Activated CD8-positive, alpha-beta memory T cell treated with anti-CD3 and anti-CD28 coated beads, Interleukin-2, amount 50 U/mL, for 48 hours (primary cell): Measurements from ENCODE around the gene CSNK1D.
A peak's percentile ranks its signal among the peaks of the same experiment; 100 is the strongest.

Source experiments
- DNase-seq: peaks from one replicate; pipeline ENCODE4 v3.0.0-alpha.2; 2020

Gene CSNK1D

GRCh38 chr17:82249896-82250581, 23.5 kb downstream of the CSNK1D start:
- no peak for DNase-seq

GRCh38 chr17:82248815-82249674, 24.5 kb downstream of the CSNK1D start:
- DNase-seq, result no peak

- no peak for DNase-seq
These were observed 25.4 kb downstream of the CSNK1D start for GRCh38 chr17:82247856-82248671.

DNA sequence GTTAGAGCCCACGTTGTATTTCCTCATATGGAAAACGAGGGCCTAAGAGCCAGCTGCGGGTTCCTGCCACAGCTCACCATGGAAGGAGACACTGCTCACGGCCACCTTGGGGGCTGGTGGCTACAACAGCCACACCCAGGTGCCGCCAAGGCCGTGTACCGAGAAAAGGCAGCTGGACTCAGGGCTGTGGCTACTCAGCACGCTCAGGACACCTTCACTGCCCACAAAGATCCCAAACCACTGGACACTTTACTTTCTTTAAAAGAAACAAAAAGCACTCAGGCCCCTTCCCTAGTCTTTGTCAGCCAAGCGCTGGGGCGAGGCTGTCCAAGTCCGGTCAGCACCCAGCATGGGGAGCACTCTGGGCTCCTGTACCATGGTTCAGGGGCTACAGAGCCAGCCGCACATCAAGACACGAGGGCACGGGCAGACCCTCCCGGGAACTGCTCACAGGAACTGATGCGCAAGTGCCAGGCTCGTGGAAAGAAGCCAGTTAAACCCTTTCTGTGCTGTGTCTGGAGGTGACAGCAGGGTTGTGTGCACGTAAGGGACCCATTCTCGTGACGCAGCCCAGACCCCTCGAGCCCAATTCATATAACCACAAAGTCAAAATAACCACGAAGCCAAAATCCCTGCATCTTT, 26.2 kb downstream of the CSNK1D start:
- no peak for DNase-seq

DNA sequence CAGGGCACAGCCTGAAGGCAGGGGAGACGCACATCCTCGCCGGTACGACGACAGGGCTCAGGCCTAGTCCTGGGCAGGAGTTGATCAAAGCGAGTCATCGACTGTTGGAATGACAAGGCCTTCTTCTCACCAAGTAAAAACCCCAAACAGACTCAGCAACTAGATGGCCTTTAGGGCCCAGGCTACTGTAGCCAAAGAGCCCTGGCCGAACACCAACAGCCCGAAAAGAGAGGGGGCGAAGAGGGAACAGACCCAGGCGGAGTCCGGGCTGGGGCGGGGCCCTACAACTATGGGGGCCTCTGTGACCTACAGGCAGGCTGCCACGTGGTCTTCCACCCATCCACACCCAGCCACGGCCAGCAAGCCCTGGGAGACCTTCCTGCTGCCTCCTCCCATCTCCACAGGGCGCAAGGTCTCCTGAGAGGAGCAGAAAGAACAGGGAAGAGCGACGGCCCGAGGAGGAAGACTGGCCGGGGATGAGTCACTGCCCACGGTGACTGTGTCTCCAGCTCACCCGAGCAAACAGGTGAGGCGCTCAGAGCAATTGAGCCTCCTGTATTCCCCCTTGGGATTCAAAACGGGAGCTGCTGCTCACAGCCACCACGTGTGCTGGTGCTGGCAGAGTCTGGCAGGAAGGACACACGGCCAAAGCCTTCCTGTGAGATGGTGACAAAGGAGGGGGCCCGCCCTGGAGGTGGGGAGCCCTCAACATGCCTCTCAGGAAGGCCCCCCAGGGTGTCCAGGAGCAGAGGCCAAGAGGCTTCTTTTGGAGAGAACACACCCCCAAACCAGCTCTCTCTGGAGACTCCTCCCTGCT, 26.9 kb downstream of the CSNK1D start:
- DNase-seq, result no peak

- no peak for DNase-seq
These were observed 27.5 kb downstream of the CSNK1D start for GRCh38 chr17:82246040-82246364.

DNA sequence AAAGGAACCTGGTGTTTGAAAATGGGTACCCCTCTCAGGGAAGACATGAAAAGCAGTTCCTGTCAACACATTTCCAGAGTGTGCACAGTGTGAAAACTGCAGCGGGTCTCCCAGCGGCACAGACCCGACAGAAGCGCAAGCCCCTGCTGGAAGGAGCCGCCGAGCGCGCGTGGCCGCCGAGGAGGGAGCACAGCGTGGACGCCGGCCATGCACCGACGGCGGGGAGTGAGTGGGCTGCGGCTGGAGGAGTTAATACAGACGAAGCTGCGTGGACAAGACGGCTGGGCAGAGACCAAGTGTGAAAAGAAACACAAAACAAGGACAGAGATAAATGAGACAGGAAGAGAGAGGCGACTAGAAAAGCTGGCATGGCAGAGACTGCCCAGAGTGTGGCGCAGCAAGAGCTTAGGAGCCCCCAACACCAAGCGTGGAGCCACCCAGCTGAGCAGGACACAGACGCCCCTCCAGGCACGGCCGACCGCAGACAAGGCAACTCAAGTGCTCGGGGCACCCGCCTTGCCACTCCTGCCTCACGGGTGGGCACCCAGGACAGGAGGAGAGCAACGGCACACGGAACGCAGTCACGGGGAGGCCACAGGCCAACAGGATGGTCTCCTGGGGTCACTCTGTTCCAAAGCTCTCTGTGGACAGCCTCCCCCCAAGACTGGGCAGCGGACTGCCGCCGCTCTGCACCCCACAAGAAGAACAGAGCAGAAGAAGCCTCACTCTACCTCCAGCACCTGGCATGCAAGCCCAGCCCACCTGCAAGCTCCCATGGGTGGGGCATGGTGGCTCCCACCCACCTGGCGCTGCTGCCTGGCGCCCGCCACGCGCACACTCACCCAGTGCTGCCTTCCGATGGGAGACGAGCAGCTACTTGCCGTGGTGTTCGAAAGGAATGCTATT, 28.1 kb downstream of the CSNK1D start:
- no peak for DNase-seq

DNA sequence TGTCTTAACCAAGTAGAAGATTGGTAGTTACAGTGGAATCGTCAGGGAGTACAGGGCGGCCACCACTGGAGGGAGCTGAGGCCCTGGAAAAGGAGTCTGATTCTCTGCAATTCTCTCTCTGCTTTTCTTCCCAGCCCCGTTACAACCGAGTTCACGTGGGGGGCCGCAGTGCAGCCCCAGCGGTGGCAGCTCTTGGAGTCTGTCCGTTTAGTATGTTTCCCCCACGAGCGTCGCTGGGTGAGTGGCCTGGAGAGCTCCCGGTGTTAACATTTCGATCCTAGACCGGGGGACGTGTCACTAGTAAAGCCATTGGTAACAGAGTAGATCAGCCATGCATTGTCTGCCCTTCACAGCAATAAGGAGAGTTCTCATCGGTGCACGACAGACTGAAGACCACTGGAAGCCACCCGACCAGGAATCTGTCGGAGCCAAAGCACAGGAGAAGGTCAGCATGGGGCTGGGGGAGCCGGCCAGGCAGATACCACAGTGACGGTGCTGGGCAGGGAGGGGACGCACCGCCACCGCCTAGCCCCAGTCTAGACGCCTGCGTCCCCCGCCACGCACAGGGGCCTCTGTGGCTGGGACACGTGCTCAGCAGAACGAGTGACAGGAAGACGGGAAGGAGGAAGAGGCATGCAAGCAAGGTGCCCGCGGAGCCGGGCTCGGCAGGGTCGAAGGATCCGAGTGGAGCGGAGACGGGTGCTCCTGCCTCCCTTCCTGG, 28.9 kb downstream of the CSNK1D start:
- DNase-seq, result no peak

DNA sequence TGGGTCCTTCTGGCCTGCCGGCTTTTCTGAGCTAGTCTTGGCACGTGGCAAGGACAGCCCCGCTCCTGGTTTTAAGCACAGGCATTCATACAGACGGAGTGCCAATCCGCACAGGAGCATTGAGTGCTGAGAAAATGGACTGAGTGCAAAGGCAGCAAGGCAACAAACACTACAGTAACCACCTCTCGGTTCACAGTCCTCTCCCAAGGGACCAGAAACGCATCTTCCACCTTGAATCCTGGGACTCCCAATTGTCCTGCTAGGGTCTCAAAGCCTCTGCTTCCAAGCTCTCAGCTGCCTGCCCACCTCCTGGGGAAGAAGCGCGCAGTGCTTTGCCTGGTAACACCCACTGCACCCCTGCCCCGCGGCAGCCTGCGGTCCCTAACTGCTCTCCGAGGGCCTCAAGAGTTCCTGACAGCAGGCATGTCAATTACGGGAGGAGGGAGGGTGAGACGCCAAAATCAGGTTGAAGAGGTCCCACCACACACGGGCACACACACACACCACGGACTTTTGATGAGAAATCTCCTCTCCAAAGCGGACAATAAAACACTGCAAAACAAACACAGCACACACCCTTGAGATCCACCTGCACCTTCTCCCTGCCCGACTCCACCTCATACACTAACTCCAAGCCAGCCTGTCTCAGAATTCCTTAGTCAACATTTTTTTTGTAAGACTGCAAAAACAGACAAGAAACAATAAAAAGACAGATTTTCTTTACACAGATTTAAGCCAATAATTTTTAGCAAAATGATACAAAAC, 29.7 kb downstream of the CSNK1D start:
- no peak for DNase-seq

GRCh38 chr17:82242977-82243647, 30.4 kb downstream of the CSNK1D start:
- DNase-seq, result no peak

- DNase-seq, result no peak
These were observed 30.9 kb downstream of the CSNK1D start for GRCh38 chr17:82242698-82242976.

GRCh38 chr17:82241926-82242697, 31.4 kb downstream of the CSNK1D start:
- DNase-seq, result no peak

DNA sequence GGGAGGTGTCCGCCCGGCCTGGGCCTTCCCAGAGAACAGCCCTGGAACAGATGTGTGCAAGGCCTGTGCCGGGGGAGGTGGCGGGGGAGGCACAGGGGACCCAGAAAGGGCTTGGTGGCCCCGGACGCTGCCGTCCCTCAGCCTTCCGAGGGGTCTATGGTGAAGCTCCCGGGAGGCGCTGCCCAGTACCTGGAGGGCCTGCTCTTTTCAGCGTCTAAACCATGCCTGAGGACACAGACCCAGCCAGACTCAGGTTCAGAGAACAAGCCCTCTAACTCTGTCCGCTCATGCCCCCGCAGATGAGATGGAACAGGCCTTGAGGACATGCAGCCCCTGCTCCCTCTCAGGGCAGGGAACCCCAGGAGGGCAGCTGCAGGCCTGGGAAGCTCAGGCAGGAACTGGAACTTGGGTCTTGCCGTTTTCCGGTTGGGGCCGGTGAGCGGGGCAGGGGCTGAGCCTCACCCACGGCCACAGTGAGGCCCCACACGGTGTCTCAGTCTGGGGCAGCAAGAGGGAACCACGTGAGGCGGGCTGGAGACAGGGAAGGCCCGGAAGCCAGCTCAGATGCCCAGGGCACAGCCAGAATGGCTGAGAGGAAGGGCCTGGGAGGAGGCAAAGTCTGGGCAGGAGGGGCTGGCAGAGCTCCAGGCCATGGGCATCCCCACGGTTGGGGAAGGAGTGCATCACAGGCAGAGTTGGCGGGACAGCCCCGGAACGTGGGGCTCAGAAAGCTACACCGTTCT, 32.1 kb downstream of the CSNK1D start:
- peak; percentile 78 for DNase-seq

DNA sequence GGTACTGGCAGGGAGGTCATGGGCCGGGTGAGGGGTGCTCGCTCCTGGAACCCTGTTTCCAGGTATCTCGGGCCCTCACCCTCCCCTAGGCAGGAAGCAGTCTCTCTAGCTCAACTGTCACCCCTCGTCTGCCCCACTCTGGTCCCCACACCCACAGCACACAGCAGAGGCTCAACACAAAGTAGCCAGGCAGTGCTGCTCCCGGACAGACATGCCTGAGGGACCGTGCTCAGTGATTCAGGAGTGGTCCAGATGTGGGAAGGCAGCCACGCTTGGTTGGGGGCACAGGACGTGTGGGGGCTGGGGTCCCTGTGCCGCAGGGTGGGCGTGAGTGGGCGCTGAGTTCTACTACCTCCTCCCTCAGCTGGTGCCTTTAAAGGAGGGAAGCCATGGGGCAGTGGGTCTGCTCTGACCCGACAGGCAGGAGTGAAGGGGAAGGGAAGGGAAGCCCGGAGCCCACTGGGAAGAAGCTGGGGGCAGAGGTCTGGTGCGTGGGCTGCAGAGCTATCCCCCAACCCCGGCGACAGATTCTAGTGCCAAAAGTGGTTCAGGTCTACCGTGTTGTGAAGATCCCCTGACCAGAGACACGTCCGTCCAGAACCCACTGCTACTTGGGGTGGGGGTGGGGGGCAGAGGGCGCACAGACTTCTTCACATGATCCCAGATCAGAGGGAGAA, 32.9 kb downstream of the CSNK1D start:
- DNase-seq, result no peak

DNA sequence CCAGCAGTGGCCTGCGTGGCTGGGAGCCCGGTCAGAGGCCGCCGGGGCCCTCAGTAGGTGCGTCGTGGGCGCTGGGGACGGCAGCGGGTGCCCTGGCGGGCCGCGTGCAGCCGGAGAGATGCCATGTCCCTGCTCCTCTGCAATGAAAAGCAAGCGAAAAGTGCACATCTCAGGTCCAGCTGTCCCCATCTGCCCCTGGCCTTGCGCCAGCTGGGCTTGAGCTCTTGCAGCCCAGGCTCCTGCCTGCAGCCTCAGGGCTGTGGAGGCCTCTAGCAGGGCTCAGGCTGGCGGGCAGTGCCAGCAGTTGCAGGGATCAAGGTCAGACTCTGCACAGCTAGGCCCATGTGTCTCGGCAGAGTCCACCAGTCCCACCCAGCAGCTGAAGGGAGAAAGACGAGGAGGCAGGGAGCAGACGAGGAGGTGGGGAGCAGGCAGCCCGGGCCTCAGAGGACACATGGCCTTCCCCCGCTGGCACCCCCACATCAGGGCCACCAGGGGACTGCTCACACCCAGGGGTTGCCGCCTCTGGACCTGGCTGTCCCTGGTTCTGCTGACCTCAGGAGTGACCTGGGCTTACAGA, 33.5 kb downstream of the CSNK1D start:
- DNase-seq, result no peak

DNA sequence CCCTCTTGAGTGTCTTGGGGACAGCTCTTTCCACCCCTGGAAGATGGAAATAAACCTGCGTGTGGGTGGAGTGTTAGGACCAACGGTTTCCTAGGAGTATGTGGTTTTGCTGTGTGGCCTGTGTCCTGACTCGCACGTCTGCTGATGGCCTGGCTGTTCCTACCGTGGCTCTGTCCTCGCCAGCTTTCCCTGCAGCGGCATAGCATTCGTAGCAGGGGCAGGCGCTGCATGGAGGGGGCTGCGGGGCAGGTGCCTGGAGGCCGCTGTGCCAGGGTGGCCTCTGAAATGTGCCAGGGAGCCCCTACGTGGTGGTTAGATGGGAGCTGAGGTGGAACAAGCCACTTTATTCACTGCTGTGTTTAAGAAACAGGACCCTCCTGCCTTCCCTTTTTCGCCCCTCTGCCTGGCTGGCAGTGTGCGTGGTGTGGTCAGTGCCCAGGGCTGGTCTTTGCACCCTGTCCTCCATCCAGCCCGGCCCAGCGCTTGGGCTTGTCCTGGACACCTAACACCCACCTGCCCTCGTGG, 34.0 kb downstream of the CSNK1D start:
- DNase-seq, result no peak
